Suprapubic skin (tissue), 3 donors: Measurements from ENCODE around the gene TMIGD1.

Source experiments
- POLR2AphosphoS5 ChIP-seq, 3 donors: sonication (generic); formaldehyde crosslinking; IDR thresholded peaks; one replicate each; pipeline ENCODE4 v1.6.1; 2017; ENCODE audit warnings: antibody characterized with exemption in 3 of 3
- TF ChIP-seq, protein P1 (sequence below), 2 donors: fragments of 200-600 bp in 1 of 2; fragments of 450-650 bp in 1 of 2; sonication (generic) in 1 of 2; IDR thresholded peaks; one replicate each; pipeline ENCODE4 v1.5.1; 2016 to 2019; ENCODE audit warnings: antibody characterized with exemption in 2 of 2, mild to moderate bottlenecking in 1 of 2, moderate library complexity in 1 of 2

DNA sequence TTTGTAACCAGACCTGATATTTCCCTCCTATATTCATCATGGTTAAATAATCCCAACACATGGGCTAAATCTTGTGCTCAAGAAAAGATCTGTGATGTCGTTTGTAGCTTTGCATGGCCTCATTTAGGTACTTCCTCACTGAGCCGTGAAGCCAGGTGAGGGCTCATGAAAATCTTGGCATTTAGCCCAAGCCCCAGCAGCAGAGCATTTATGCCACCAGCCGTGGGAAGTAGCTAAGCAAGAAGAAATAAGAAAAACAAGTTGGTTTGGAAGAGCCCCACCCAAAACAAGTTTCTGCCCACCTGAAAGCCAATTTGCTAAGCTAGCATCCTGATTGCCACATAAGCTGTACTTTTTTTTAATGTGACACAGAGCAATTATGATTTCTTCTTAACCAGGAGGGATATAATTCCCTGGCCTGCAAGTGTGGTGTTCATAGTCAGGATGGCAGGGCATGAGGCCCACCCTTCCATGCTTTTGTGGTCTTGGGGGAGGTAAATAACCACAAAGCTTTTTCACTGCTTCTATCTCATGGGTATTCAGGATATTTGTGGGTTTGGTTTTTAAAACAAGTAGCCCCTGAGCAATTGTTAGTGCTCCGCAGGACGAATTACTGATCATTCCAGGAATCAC is 10.5 kb downstream of the TMIGD1 start:
- no peak for TF ChIP-seq POLR2AphosphoS5 (IDR thresholded peaks at IDR 0.05)
- TF ChIP-seq, protein P1, sequence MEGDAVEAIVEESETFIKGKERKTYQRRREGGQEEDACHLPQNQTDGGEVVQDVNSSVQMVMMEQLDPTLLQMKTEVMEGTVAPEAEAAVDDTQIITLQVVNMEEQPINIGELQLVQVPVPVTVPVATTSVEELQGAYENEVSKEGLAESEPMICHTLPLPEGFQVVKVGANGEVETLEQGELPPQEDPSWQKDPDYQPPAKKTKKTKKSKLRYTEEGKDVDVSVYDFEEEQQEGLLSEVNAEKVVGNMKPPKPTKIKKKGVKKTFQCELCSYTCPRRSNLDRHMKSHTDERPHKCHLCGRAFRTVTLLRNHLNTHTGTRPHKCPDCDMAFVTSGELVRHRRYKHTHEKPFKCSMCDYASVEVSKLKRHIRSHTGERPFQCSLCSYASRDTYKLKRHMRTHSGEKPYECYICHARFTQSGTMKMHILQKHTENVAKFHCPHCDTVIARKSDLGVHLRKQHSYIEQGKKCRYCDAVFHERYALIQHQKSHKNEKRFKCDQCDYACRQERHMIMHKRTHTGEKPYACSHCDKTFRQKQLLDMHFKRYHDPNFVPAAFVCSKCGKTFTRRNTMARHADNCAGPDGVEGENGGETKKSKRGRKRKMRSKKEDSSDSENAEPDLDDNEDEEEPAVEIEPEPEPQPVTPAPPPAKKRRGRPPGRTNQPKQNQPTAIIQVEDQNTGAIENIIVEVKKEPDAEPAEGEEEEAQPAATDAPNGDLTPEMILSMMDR (IDR thresholded peaks at IDR 0.05): no peak
